SIG-M5 treated with dmso at 0.1 percent for 504 hours (cell line): ENCODE data around the gene CRTAC1.

Source experiments
- DNase-seq: peaks from one replicate; lab custom pipeline; 2025; ENCODE audit not compliant: unreplicated experiment; lab: John Stamatoyannopoulos, UW

The CRTAC1 gene

DNA sequence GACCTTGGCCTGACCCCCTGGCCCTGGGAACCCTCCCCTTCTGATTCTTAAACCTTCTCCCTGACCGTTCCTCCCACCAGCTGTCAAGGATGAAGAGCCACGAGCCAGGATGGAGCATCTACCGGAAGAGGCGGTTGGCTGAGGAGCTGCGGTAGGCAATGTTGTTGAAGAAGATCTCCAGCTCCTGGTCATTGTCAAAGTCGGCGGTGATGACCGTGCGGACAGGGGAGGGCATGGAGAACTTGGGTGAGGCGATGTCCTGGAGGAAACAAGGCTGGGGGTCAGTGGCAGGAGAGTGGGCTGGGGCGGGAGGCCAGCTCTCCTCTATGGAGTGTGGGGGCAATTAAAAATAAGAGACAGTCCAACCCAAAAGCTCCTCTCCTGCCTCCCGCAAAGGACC lies 129.0 kb downstream of the CRTAC1 start:
- no peak for DNase-seq

DNA sequence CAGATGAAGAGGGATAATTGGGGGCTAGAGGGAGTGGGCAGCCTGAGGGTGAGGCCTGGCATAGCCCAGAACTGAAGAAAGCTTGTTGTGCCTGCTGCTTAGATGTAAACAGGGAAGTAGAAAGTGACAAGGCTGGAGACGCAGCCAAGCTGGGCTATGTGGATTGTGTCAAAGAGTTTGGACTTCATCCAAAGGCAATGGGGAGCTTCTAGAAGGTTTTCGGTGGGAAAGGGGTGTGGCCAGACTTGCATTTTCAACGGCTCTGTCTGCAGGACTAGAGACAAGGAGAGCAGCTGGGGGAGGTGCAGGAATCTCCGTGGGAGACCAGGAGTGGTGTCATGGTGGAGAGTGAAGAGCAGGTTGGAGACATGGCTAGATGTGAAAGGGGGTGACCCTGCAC lies 132.0 kb downstream of the CRTAC1 start:
- DNase-seq = no peak

DNA sequence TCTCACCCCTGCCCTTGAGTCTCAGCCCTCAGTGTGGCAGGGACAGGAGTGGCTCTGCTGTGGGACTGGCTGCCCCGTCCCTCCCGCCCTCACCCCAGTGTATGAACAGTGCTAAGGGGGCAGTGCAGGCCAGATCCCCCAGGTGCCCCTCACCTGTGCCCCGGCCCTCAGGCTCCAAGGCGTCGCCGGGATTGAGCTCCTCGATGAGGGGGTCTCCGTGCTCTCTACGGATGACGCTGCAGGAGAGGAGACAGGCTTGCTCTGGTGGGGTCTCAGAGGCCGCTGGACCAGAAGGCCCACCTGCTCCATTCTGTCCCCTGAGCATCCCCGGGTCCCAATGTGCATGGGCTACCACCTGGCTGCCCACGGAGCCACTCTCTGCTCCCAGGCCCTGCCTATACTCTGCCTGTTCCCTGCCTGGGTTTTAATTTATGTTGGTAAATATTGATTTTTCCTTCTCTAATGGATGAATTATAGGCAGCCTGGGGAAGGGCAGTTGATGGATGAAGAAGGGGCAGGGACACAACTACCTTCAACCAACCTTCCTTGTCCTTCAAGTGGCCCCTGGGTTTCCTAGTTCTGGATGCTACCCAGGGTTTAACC lies 133.6 kb downstream of the CRTAC1 start:
- no peak for DNase-seq

DNA sequence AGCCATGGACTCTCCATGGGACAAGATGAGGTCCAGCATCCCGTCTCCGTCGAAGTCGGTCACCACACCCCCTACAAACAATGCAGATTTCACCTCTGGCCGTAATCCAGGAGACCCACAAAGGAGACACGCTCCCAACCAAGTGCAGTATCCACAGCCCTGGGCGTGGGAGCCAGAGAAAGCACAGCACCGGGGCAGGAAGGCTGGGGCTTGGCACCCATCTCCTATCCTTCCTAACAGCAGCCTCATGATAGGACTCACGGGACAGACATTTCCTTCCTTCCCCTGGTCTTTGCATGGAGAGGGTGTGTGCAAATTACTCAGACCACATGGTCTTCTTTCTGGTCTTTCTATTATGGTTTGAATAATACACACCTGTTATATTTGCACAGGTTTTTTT lies 134.5 kb downstream of the CRTAC1 start:
- DNase-seq = no peak

DNA sequence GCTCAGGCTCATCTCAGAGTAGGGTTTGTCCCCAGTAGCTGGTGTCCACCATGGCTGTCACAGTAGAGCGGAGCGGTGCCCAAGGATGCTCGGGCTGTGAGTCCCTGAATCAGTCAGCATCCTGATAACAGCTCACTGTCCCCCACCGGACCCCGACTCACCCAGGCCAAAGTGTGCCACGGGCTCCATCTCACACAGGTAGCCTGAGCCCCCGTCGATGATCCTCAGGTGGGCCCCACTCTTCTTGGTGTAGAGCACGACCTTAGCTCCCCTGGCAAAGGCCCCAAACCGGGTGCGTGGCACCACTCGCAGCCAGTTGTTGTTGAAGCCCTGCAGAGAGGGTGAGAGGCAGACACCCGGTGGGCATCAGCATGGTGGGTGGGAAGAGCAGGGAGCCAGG lies 135.3 kb downstream of the CRTAC1 start:
- DNase-seq = no peak

DNA sequence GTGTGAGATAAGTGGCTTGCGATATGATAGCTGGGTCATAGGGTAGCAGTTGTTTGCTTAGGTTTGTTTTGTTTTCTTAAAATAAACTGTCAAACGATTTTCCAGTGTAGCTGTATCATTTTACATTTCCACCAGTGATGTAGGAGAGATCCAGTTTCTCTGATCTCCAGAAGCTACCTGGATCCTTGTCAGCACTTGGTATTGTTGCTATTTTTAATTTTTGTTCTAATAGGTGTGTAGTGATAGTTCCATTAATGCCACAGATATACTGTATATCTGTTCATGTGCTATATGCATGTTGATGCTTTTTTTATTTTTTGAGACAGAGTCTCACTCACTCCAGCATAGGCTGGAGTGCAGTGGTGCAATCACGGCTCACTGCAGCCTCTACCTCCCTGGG lies 136.3 kb downstream of the CRTAC1 start:
- no peak for DNase-seq

DNA sequence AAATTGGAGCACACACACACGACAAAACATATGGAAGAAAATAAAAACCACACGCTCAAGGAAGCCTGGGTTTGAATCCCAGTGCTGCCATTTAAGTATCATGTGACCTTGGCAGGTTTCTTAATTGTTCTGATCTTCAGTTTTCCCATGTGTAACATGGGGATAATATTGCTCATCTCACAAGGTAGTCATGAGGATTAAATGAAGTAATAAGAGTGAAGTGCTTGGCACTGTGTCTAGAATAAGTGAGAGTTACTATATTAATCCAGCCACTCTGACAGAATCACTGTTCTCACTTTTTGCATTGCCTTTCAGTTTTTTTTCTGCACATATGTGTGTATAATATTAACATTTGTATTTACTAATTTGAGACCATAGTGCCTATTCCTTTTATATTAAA lies 137.5 kb downstream of the CRTAC1 start:
- DNase-seq = no peak

DNA sequence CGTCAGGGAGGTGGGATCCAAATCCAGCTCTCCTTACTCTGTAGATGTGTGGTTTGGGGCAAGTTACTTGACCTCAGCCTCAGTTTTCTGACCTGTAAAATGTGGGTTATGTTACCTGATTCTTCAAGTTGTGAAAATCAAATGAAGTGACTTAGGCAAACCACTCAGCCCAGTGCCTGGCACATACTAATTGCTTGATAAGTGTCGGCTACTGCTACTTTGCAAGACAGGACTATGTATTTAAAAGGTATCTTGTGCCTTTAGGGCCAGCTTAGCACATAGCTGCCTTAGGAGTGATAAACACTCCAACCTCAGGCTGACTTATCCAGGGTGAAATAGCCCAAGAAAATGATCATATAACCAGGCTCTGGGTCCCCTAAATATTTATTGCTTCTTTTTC lies 137.9 kb downstream of the CRTAC1 start:
- no peak for DNase-seq

DNA sequence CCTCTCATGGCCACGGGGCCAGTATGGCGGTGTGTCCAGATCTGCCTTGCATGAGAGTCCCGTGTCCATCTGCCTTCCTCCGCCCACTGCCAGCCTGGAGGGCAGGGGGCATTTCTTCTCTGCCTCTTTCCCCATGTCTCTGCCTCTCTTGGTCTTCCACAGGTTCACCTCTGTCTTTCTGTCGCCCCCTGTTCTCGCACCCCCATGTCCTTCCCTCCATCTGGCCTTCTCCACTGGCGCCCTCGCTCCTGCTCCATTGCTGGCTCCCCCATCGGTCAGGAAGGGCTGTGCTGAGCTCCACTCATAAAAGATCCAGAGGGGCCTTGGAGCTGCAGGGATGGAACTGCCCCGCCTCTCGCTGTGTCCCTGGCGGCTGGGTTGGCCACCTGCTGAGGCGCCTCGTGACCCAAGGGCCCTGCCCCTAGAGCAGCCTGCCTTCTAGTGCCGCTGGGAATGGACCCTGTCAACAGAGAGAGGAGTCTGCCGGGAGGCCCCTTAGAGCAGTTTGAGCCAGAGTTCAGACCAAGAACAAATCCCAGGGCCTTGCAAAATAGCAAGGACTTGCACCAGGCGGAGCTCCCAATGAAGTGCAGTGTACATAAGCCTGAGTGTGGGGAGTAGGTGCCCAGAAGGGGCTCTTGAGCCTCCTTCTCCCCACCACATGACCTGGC lies 138.8 kb downstream of the CRTAC1 start:
- DNase-seq = no peak

DNA sequence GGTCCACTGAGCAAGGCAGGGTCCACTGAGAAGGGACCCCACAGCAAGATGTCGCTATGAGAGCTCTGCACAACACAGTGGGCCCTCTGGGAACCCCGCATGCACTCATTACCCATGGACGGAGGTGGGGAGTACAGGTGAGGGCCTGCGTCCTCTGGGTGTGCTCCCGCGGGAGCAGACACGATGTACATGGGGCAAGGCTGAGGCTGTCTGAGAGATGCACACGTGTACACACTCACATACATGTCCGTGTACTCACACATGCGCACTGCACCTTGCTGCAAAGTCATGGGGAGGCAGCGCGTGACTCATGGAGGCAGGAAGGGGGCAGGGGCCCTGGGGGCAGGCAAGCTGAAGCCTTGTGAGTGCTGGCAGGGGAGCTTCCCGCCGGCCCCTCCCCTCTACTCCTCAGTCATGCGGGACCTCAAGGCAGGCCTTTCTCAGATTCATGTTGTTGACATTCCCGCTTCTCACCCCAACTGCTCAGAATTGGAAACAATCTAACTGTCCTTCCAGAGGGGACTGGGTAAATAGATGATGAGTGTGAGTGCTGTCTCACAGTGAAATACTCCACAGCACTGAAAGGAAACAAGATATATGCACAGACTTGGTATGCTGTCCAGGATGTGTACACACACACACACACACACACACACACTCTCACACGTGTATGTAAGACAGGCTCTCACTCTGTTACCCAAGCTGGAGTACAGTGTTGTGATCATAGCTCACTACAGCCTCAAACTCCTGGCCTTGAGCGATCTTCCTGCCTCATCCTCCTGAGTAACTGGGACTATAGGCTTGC lies 140.8 kb downstream of the CRTAC1 start:
- no peak for DNase-seq

DNA sequence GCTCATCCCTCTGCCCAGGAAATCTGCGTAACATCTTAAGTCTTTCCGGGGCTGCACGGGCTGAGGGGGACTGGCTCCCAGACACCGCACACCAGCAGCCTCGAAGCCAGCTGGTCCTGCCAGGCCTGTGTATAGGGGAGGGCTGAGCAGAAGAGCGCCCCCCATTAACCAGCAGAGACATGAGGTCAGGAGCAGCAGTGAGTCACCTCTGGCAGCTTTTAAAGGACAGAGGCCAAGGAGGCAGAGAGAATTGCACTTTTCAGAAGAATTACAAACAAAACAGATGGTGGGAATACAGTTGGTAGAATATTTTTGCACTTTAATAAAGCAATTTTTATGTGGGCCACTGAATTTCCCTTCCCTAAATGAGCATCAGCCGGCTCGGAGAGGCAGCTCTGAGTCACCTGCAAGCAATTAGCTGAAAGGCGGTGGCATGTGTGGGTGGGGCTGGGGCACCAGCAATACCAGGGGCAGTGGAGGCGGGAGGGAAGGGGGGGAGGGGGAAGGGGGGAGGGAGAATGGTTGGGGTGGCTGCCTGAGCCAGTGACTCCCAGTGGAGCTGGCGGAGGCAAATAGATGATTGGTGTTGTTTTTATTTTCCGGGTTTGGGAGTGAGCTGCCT lies 141.7 kb downstream of the CRTAC1 start:
- DNase-seq = no peak

DNA sequence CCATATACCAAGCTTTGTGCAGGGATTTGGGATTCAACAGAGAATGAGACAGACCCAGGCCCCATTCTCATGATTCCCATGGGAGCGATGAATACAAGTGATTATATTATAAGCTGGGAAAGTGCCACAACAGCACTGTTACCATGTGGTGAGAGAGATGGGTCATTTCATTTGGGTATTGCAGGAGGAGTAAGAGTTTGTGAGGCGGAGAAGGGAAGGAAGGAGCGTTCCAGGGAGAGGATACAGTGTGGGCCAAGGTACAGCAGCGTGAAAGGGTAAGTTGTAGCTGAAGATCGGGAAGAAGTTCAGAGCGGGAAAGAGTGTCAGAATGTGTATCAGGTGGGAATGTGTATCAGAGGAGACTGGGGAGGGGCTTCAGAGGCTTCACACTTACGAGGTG lies 142.3 kb downstream of the CRTAC1 start:
- no peak for DNase-seq

DNA sequence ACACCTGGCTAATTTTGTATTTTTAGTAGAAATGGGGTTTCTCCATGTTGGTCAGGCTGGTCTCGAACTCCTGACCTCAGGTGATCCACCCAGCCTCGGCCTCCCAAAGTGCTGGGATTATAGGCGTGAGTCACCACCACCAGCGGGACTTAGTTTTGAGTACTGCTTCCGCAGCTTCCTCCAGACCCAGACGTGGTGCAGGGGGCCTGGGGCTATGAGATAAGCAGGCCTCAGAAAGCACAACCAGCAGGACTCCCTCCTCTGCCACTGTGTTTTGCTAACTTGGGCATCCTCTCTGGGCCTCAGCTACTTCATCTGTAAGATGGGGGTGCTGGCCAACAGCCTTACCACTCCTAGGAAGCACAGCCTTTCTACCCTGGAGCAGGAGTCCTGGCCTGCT lies 143.0 kb downstream of the CRTAC1 start:
- no peak for DNase-seq

DNA sequence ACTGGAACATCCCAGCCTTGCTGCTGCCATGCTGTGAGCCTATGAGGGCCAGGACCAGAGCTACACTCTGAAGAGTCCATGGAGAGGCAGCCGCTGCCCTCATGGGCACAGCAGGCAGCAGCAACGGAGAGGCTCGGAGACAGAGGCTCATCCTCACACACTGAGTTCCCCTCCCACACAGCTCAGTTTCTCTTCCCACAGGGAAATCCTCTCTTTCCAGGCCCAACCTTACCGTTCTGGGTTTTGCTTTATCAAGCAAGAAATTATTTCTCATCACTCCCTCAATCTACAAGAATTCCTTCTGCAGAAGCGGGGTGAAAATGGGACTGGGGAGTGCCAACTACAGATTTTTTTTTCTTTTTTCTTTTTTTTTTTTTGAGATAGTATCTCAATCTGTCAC lies 144.1 kb downstream of the CRTAC1 start:
- DNase-seq = no peak

DNA sequence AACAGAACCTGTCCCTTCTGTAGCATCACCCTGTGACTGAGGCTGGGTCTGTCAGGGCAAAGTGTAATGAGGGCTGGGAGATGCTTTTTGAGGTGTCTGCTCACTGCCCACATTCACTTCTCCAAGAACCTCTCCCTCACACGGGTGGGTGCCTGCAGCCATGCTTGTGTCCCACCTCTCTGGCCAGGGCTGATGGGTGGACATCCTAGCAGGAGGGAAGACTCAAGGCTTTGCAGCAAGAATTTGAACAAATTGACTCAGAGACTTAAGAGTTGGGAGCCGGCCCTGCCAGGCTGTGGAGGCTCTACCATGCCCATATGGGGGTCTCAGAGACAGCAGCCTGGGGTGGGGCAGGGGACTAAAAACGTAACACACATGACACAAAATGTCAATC lies 147.3 kb downstream of the CRTAC1 start:
- DNase-seq = no peak

DNA sequence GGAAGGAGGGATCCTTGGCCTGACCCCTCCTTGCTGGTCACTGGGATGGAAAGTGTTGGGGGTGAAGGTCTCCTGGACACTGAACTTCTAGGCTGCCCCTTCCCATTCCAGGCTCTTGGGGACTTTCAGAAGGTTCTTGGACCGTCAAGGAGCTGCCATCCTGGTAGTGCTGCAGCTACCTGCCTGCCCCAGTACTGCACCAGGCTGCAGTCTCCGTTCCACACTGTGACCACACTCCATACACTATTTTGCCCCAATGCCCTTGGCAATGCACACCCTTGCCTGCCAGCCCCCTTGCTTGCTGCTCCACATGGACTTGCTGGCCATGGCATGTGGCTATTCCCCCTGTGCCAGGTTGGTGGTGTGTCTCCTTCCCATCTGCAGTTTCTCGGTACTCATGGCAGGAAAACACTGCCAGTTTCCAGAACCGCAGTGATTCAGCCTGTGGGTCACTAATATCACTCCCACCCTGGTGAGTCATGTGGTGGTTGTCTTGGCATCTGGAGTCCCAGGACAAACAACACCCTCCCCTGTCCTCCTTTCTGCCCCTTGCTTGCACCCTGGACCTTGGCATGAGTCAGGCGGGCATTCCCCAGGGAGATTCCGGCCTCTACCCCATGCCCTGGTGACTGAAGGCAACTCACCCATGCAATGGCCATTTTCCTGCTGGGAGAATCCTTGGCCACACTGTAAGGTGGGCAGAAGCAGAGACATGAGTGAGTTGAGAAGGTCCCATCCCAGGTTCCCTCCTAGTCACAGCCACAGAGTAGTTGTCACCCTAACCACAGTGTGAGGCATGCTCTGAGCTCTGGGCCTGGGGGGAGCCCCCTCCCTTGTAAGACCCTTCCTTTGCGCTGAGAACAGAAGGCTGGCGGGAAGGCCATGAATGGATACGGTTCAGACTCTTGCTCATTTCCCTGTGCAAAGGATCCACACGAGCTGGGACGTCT lies 148.0 kb downstream of the CRTAC1 start:
- no peak for DNase-seq

DNA sequence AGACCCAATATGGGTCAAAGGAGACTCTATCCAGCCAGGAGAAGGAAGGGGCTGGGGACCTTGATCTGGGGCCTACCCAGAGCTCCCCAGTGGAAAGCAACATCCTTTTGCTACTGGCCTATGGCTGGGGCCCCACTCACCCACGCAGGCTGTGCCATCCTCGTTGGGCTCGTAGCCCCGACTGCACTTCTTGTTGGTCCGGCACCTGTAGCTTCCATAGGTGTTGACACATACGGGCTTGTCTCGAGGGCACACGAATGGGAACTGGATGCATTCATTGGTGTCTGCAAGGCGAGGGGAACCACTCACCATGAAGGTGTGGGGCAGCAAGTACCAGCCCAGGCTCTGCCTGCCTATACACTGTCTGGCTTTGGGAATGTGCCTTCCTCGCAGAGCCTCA lies 150.3 kb downstream of the CRTAC1 start:
- DNase-seq = no peak

DNA sequence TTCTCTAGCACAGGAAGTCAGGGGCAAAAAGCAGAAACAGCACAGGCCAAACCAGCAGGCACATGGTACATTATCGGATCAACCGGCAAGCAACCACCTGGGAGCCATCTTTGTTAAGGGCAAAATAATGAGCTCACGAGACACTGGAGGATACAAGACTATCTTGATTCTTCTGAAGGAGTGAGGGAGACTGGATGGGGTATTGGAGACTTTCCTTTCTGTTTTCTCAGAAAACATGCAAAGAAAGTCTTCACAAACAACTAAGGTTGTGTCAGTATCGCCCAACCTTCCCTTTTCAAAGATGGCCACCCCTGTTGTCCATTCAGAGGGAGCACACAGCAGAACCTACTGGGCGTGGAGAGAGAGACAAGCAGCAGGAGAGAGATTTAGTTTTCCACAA lies 151.2 kb downstream of the CRTAC1 start:
- no peak for DNase-seq

DNA sequence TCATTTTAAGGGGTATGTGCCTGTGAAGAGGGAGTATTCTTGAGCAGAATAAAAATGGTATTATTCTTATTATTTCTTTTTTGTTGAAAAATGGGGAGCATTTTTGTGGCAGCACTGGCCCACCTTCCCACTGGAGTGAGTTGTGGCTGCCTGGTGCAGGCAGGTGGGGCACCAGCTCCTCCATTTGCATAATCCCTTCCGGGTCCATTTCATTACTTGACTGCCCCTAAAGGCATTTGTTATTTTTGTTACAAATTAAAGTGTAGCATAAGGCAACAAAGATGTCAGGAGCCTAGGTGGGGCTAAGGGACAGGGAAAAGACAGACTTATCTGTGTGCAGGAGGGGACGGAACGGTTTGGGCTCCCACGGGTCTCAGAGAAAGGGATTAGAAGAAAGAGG lies 154.0 kb downstream of the CRTAC1 start:
- no peak for DNase-seq

DNA sequence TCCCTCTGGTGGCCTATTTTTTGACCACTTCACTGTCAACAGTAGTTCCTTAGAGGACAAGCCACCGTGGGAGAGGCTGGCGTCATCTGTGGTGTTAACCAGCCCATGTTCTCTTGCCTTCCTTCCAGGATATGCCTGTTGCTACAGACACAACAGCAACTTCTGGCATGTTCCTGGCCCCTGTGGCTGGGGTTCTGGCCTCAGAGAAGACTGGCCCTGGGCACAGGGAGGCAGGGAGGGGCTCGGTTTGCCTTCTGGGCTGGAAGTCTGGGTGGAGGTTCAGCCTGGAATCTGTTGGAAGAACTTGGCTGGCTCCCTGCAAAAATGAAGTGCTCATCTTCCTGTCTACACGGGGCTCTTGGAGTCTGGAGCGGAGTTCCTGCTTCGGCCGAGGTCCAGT lies 155.0 kb downstream of the CRTAC1 start:
- DNase-seq = no peak

DNA sequence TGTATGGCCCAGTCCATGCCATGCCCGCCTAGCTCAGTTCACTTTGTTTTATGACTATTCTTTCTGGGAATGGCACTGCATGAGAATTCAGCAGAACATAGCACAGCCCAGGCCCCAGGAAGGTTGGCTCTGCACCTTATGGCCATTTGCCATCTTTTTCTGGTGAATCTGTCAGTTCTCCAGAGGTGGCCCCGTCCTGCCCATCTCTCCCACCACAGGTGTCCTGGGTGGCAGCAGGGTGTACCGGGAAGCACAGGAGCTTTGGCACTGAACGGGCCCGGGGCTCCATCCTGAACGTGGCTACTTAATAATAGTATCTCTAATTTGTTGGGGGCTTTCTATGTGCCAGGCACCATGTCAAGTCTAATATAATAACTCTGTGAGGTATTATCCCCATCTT lies 156.1 kb downstream of the CRTAC1 start:
- no peak for DNase-seq
